BLaER1 treated with 17β-estradiol and CSF1 and Interleukin-3, amounts not matched to agents 10 nM and 100 nM (cell line): ENCODE data around the gene UBQLN4.
A peak's percentile ranks its signal among the peaks of the same experiment; 100 is the strongest.
"Not testable (repeated sequence)": the region's sequence is repeated elsewhere in the genome, so short reads cannot be mapped to it uniquely, and the experiment has no call there.

ENCODE experiments used
- H3K27ac ChIP-seq, 11 experiments: shearing (Covaris generic); formaldehyde crosslinking; 2 replicates each; pipeline ENCODE4 v1.8.1; 2022
- H3K27me3 ChIP-seq, 11 experiments: shearing (Covaris generic); formaldehyde crosslinking; 2 replicates each; pipeline ENCODE4 v1.8.1; 2022
- H3K36me3 ChIP-seq, 11 experiments: shearing (Covaris generic); formaldehyde crosslinking; 2 replicates each; pipeline ENCODE4 v1.8.1; 2022
- H3K4me1 ChIP-seq, 10 experiments: shearing (Covaris generic); formaldehyde crosslinking; 2 replicates each; pipeline ENCODE4 v1.8.1; 2022
- H3K4me2 ChIP-seq, 11 experiments: shearing (Covaris generic); formaldehyde crosslinking; 2 replicates each; pipeline ENCODE4 v1.8.1; 2022
- H3K4me3 ChIP-seq, 10 experiments: shearing (Covaris generic); formaldehyde crosslinking; 2 replicates each; pipeline ENCODE4 v1.8.1; 2022
- H3K9ac ChIP-seq, 11 experiments: shearing (Covaris generic); formaldehyde crosslinking; 2 replicates each; pipeline ENCODE4 v1.8.1; 2022
- H3K9me3 ChIP-seq, 11 experiments: shearing (Covaris generic); formaldehyde crosslinking; replicated peaks in 1 of 11; 2 replicates each; pipeline ENCODE4 v1.8.1; 2022
- H4K20me1 ChIP-seq, 11 experiments: shearing (Covaris generic); formaldehyde crosslinking; 2 replicates each; pipeline ENCODE4 v1.8.1; 2022
- Cebpa-rat ChIP-seq, 11 experiments: shearing (Covaris generic); IDR thresholded peaks; 2 replicates each; pipeline ENCODE4 v1.8.1; 2022

UBQLN4 gene

GRCh38 chr1:156051011-156051725 lies 2.4 kb downstream of the UBQLN4 start:
- Histone ChIP-seq H3K27ac (no peak overlapping the region), H3K4me1 (peaks cover 26 to 52% (median 34%) of the 10 kb centered on the region in 10 experiments), H3K9me3 (no peaks in the 10 kb centered on the region), H4K20me1 (peaks cover 0 to 50% (median 19%) of the 10 kb centered on the region in 11 experiments; a peak in 18 of 22 replicates), H3K27me3 (no peaks in the 10 kb centered on the region), H3K4me3 (no peak overlapping the region), H3K36me3 (peaks cover 29 to 62% (median 50%) of the 10 kb centered on the region in 11 experiments), H3K4me2 (peak overlapping the region in 6 of 11 experiments; percentile 68 to 88 (median 80); a peak in 3 of 22 replicates), H3K9ac (peak overlapping the region in 2 of 11 experiments; percentile 22 to 30; a peak in 3 of 22 replicates)
- no peak for TF ChIP-seq Cebpa-rat (IDR thresholded peaks at IDR 0.05)

- Histone ChIP-seq H3K9me3 (no peaks in the 10 kb centered on the region), H3K27me3 (no peaks in the 10 kb centered on the region), H3K4me3 (no peak overlapping the region), H3K4me1 (peaks cover 19 to 44% (median 27%) of the 10 kb centered on the region in 10 experiments), H3K27ac (no peak overlapping the region), H3K36me3 (peaks cover 29 to 64% (median 51%) of the 10 kb centered on the region in 11 experiments), H4K20me1 (peaks cover 0 to 50% (median 19%) of the 10 kb centered on the region in 11 experiments; a peak in 18 of 22 replicates), H3K9ac (no peak overlapping the region), H3K4me2 (peak overlapping the region in 2 of 11 experiments; percentile 8 to 11; a peak in 2 of 22 replicates)
- no peak for TF ChIP-seq Cebpa-rat (IDR thresholded peaks at IDR 0.05)
Observed at GRCh38 chr1:156050376-156050775, 3.2 kb downstream of the UBQLN4 start.

GRCh38 chr1:156048663-156049258 lies 4.8 kb downstream of the UBQLN4 start:
- no peaks in the 10 kb centered on the region for H3K9me3 ChIP-seq
- peak overlapping the region in 5 of 11 experiments; percentile 4 to 33 (median 26); a peak in 7 of 22 replicates for H3K4me2 ChIP-seq
- no peaks in the 10 kb centered on the region for H3K27me3 ChIP-seq
- H4K20me1 ChIP-seq = peaks cover 0 to 50% (median 19%) of the 10 kb centered on the region in 11 experiments; a peak in 18 of 22 replicates
- H3K4me1 ChIP-seq = peaks cover 16 to 42% (median 26%) of the 10 kb centered on the region in 10 experiments; a peak in 19 of 20 replicates
- no peak overlapping the region for H3K27ac ChIP-seq
- no peak overlapping the region; a peak in 1 of 22 replicates for H3K9ac ChIP-seq
- no peak overlapping the region for H3K4me3 ChIP-seq
- peaks cover 41 to 80% (median 65%) of the 10 kb centered on the region in 11 experiments for H3K36me3 ChIP-seq
- no peak for TF ChIP-seq Cebpa-rat (IDR thresholded peaks at IDR 0.05)

GRCh38 chr1:156045076-156045475 lies 8.5 kb downstream of the UBQLN4 start:
- Histone ChIP-seq H3K4me2 (no peak overlapping the region), H3K9me3 (no peaks in the 10 kb centered on the region), H3K27me3 (no peaks in the 10 kb centered on the region), H3K9ac (no peak overlapping the region), H3K36me3 (peaks cover 71 to 97% (median 88%) of the 10 kb centered on the region in 11 experiments), H3K27ac (no peak overlapping the region), H4K20me1 (peaks cover 0 to 24% (median 0%) of the 10 kb centered on the region in 11 experiments; a peak in 7 of 22 replicates), H3K4me3 (no peak overlapping the region), H3K4me1 (peaks cover under 1 to 18% (median 10%) of the 10 kb centered on the region in 10 experiments; a peak in 14 of 20 replicates)
- no peak for TF ChIP-seq Cebpa-rat (IDR thresholded peaks at IDR 0.05)

GRCh38 chr1:156042828-156043227 lies 10.8 kb downstream of the UBQLN4 start:
- TF ChIP-seq Cebpa-rat (IDR thresholded peaks at IDR 0.05) = no peak
- Histone ChIP-seq H3K9me3 (no peaks in the 10 kb centered on the region), H3K27ac (no peak overlapping the region), H3K27me3 (no peaks in the 10 kb centered on the region), H4K20me1 (peaks cover 0 to 11% (median 0%) of the 10 kb centered on the region in 11 experiments; a peak in 5 of 22 replicates), H3K4me3 (no peak overlapping the region), H3K4me2 (no peak overlapping the region), H3K4me1 (peaks cover 0 to 3% (median 0%) of the 10 kb centered on the region in 10 experiments; a peak in 3 of 20 replicates), H3K36me3 (peaks cover 78 to 97% (median 86%) of the 10 kb centered on the region in 11 experiments), H3K9ac (no peak overlapping the region)

GRCh38 chr1:156034991-156035390 lies 18.6 kb downstream of the UBQLN4 start:
- H3K9me3 ChIP-seq, H3K4me3 ChIP-seq, H3K4me2 ChIP-seq, H3K9ac ChIP-seq, H3K27ac ChIP-seq, H3K27me3 ChIP-seq, H3K4me1 ChIP-seq, H4K20me1 ChIP-seq: not testable (repeated sequence)
- peaks cover 30 to 44% (median 40%) of the 10 kb centered on the region in 11 experiments for H3K36me3 ChIP-seq

GRCh38 chr1:156033011-156033410 lies 20.6 kb downstream of the UBQLN4 start:
- H3K9me3 ChIP-seq = no peaks in the 10 kb centered on the region
- H3K27ac ChIP-seq = no peak overlapping the region
- no peak overlapping the region for H3K4me3 ChIP-seq
- TF ChIP-seq Cebpa-rat (IDR thresholded peaks at IDR 0.05) = no peak
- H3K9ac ChIP-seq = no peak overlapping the region
- no peaks in the 10 kb centered on the region for H3K4me1 ChIP-seq
- H4K20me1 ChIP-seq = peaks cover 0 to 2% (median 0%) of the 10 kb centered on the region in 11 experiments; a peak in 1 of 22 replicates
- no peaks in the 10 kb centered on the region for H3K27me3 ChIP-seq
- H3K36me3 ChIP-seq = peaks cover 14 to 24% (median 21%) of the 10 kb centered on the region in 11 experiments
- H3K4me2 ChIP-seq = no peak overlapping the region

- Histone ChIP-seq H3K4me1 (no peaks in the 10 kb centered on the region; a peak in 2 of 20 replicates), H3K36me3 (no peaks in the 10 kb centered on the region), H4K20me1 (no peaks in the 10 kb centered on the region), H3K27me3 (no peaks in the 10 kb centered on the region; a peak in 2 of 22 replicates), H3K27ac (no peak overlapping the region), H3K9ac (no peak overlapping the region), H3K4me3 (no peak overlapping the region), H3K4me2 (no peak overlapping the region), H3K9me3 (no peaks in the 10 kb centered on the region)
- TF ChIP-seq Cebpa-rat (IDR thresholded peaks at IDR 0.05) = no peak
Observed at GRCh38 chr1:156026588-156026987, 27.0 kb downstream of the UBQLN4 start.

GRCh38 chr1:156025876-156026275 lies 27.7 kb downstream of the UBQLN4 start:
- Histone ChIP-seq H3K36me3 (no peaks in the 10 kb centered on the region), H3K4me2 (no peak overlapping the region), H3K4me3 (no peak overlapping the region), H3K27ac (no peak overlapping the region), H3K9me3 (no peaks in the 10 kb centered on the region), H4K20me1 (no peaks in the 10 kb centered on the region), H3K4me1 (peaks cover 0 to 7% (median 5%) of the 10 kb centered on the region in 10 experiments; a peak in 11 of 20 replicates), H3K9ac (no peak overlapping the region), H3K27me3 (no peaks in the 10 kb centered on the region; a peak in 2 of 22 replicates)
- TF ChIP-seq Cebpa-rat (IDR thresholded peaks at IDR 0.05) = no peak
